Keratinocyte (primary cell): ENCODE data around the gene FGF12.

Source experiments
- CTCF ChIP-seq, 3 experiments: IDR thresholded peaks in 1 of 3; conservative IDR thresholded peaks in 1 of 3; optimal IDR thresholded peaks in 1 of 3; 2 replicates in 2 of 3; 3 replicates in 1 of 3; pipeline versions ENCODE3 to v1.5.1; 2011; ENCODE audit warnings: low read length in 3 of 3, mild to moderate bottlenecking in 3 of 3, moderate library complexity in 2 of 3, control low read depth in 1 of 3, inconsistent platforms in 1 of 3; ENCODE audit not compliant: insufficient read depth in 2 of 3; ENCODE audit errors: extremely low read depth in 1 of 3
- EZH2 ChIP-seq: IDR thresholded peaks from one replicate; pipeline ENCODE4 v1.6.1; 2012; ENCODE audit warnings: inconsistent platforms, mild to moderate bottlenecking, low read length, moderate library complexity

- TF ChIP-seq CTCF (optimal IDR thresholded peaks at IDR 0.05 in 1 of 3, IDR thresholded peaks at IDR 0.05 in 1 of 3, conservative IDR thresholded peaks at IDR 0.05 in 1 of 3; ENCODE audit: extremely low read depth in 1 of 3, insufficient read depth in 2 of 3, low read length in 3 of 3) (no peak), EZH2 (peak; percentile 70)
Observed at GRCh38 chr3:192408007-192408646, 319.2 kb downstream of the FGF12 start.
